K562 (cell line): ENCODE results near the gene DUSP3. TPM values are rescaled to one million over a fixed set of nuclear protein-coding genes. Genes with fewer than 3 reads are reported as not detected.
A peak's percentile ranks its signal among the peaks of the same experiment; 100 is the strongest.

Source experiments
- ATAC-seq: fragments of 200-7000 bp; cut with Tn5 transposase; 3 replicates; pipeline ENCODE4 v1.9.1; 2020; ENCODE audit warnings: moderate library complexity
- BruUV-seq: library from RNA; stranded (reverse); fragments of 400-500 nt; replicated peaks from 2 replicates; lab custom pipeline; 2021; lab: Mats Ljungman, UMichigan
- CTCF ChIA-PET: fragments of 300-600 bp; formaldehyde crosslinking; extraction: SDS; loops from one replicate; lab custom pipeline; 2021; ENCODE audit warnings: low intra/inter-chr PET ratio; lab: Yijun Ruan, JAX
- POLR2A ChIA-PET: fragments of 300-600, 350-650 bp; sonication (Branson Sonifier 250); formaldehyde crosslinking; extraction: SDS; loops from one replicate; lab custom pipeline; 2021; ENCODE audit warnings: antibody characterized with exemption, inconsistent platforms; lab: Yijun Ruan, JAX
- DNase-seq, 4 experiments: peaks; one replicate each; pipeline versions ENCODE4 v3.0.0 to v3.0.0-alpha.2; 2011 to 2018; ENCODE audit warnings: low spot score in 3 of 4, mixed read lengths in 3 of 4; ENCODE audit errors: extremely low read depth in 1 of 4
- FAIRE-seq: peaks from 2 replicates; lab custom pipeline; 2011; peaks lifted over from hg19 to GRCh38; lab: Jason Lieb, UNC
- H2AFZ ChIP-seq: 2 replicates; pipeline ENCODE4 v1.6.0; 2011; ENCODE audit warnings: low read depth, low read length, control low read depth, inconsistent platforms
- H3K27ac ChIP-seq: fragments of 200-600 bp; 3 replicates; pipeline ENCODE4 v1.8.0; 2011; ENCODE audit warnings: low read depth, mild to moderate bottlenecking, control low read depth, inconsistent platforms, low read length, moderate library complexity, mixed read lengths; ENCODE audit errors: extremely low read depth
- H3K27me3 ChIP-seq, 2 experiments: fragments of 300-600 bp in 1 of 2; 2 replicates in 1 of 2; 3 replicates in 1 of 2; pipeline versions ENCODE4 v1.6.0 to v1.8.0; 2011; ENCODE audit warnings: inconsistent platforms in 2 of 2, low read length in 2 of 2, mild to moderate bottlenecking in 1 of 2, mixed read lengths in 1 of 2, moderate library complexity in 1 of 2; ENCODE audit not compliant: control insufficient read depth in 2 of 2, insufficient read depth in 2 of 2
- H3K36me3 ChIP-seq: fragments of 300-600 bp; 3 replicates; pipeline ENCODE4 v1.8.0; 2011; ENCODE audit warnings: mild to moderate bottlenecking, low read length, inconsistent platforms; ENCODE audit not compliant: control insufficient read depth, insufficient read depth
- H3K4me1 ChIP-seq, 2 experiments: fragments of 200-600 bp in 1 of 2; replicated peaks in 1 of 2; 2 replicates in 1 of 2; 3 replicates in 1 of 2; pipeline versions ENCODE4 v1.5.1 to v1.8.0; 2011; ENCODE audit warnings: inconsistent platforms in 2 of 2, low read length in 2 of 2, mild to moderate bottlenecking in 1 of 2, mixed read lengths in 1 of 2, moderate library complexity in 1 of 2; ENCODE audit not compliant: control insufficient read depth in 2 of 2, insufficient read depth in 2 of 2
- H3K4me2 ChIP-seq: 2 replicates; pipeline ENCODE4 v1.6.1; 2011; ENCODE audit warnings: low read length, control low read depth, inconsistent platforms, mixed read lengths; ENCODE audit not compliant: insufficient read depth
- H3K4me3 ChIP-seq: fragments of 200-600 bp; sonication (generic), shearing (Covaris generic); 2 replicates; pipeline ENCODE4 v1.5.1; 2016; ENCODE audit warnings: control low read depth, inconsistent platforms
- H3K79me2 ChIP-seq: fragments of 200-600 bp; 3 replicates; pipeline ENCODE4 v1.8.0; 2011; ENCODE audit warnings: low read length, inconsistent platforms; ENCODE audit not compliant: control insufficient read depth, insufficient read depth
- H3K9ac ChIP-seq, 2 experiments: 2 replicates each; pipeline versions ENCODE4 v1.6.0 to v1.6.1; 2011; ENCODE audit warnings: low read depth in 2 of 2, low read length in 2 of 2, control low read depth in 1 of 2, inconsistent platforms in 1 of 2, mild to moderate bottlenecking in 1 of 2, mixed read lengths in 1 of 2; ENCODE audit not compliant: insufficient read depth in 1 of 2
- H3K9me1 ChIP-seq: one replicate; pipeline ENCODE4 v1.6.0; 2011; ENCODE audit warnings: inconsistent platforms, mild to moderate bottlenecking, low read length, moderate library complexity; ENCODE audit not compliant: control insufficient read depth, insufficient read depth
- H3K9me3 ChIP-seq: replicated peaks from 2 replicates; pipeline ENCODE4 v1.5.1; 2011; ENCODE audit warnings: low read depth, low read length, inconsistent platforms; ENCODE audit not compliant: control insufficient read depth, insufficient read depth
- H4K20me1 ChIP-seq: replicated peaks from 2 replicates; pipeline ENCODE4 v1.6.1; 2011; ENCODE audit warnings: low read length, inconsistent platforms, mixed read lengths; ENCODE audit not compliant: control insufficient read depth, insufficient read depth
- MAFG ChIP-seq: fragments of 450-650 bp; conservative IDR thresholded peaks from 2 replicates; pipeline ENCODE4 v1.6.1; 2016; ENCODE audit warnings: missing genetic modification characterization, missing compliant biosample characterization
- MAFK ChIP-seq: IDR thresholded peaks from 2 replicates; pipeline ENCODE4 v1.6.1; 2011; ENCODE audit warnings: low read length, improper control_type of control experiment
- OTX1 ChIP-seq: fragments of 450-650 bp; formaldehyde crosslinking; IDR thresholded peaks from 2 replicates; pipeline ENCODE4 v1.4.0; 2022; ENCODE audit warnings: mild to moderate bottlenecking
- PHF21A ChIP-seq: fragments of 450-650 bp; IDR thresholded peaks from 2 replicates; pipeline ENCODE4 v1.6.1; 2017; ENCODE audit warnings: low read depth, borderline replicate concordance
- RHOXF2B ChIP-seq: fragments of 250-450 bp; sonication (Bioruptor Pico); conservative IDR thresholded peaks from 2 replicates; pipeline ENCODE4 v1.5.1; 2021
- ZNF699 ChIP-seq: fragments of 250-450 bp; sonication (Bioruptor Pico); IDR thresholded peaks from 2 replicates; pipeline ENCODE4 v1.8.0; 2021; ENCODE audit warnings: mild to moderate bottlenecking, moderate library complexity; ENCODE audit not compliant: insufficient replicate concordance
- WGBS: fragments of 100-300 bp; shearing (Covaris generic); methylation state at CpG from one replicate; pipeline ENCODE4 v1.1.6; 2016; ENCODE audit warnings: low coverage, mixed read lengths; ENCODE audit not compliant: insufficient coverage; ENCODE audit errors: missing lambda C conversion rate; 5-methylcytosine and 5-hydroxymethylcytosine counted together
- in situ Hi-C: fragments of 300-500 bp; cut with MboI; formaldehyde crosslinking; loops from 4 replicates; pipeline ENCODE4 v1.15.0; 2018; ENCODE audit warnings: inconsistent platforms, mixed read lengths
- intact Hi-C: fragments of 100-400 bp; cut with micrococcal nuclease; formaldehyde crosslinking; loops from 2 replicates; pipeline ENCODE4 v1.14.2; 2022
- polyA plus RNA-seq, 8 experiments: library from polyadenylated mRNA; depleted of rRNA in 4 of 8; stranded (reverse) in 5 of 8; unstranded in 3 of 8; fragments of >200 nt; fragmentation: Nextera tagmentation in 2 of 8; fragmentation: Illumina TruSeq in 1 of 8; extraction: Ambion mirVana in 2 of 8; extraction: Trizol in 1 of 8; gene quantifications; 2 replicates each; pipeline versions ENCODE4 v1.2.1 to v1.2.3, GENCODE V29; 2011 to 2014; ENCODE audit warnings: inconsistent platforms in 1 of 8, missing spikeins in 1 of 8
- total RNA-seq, 7 experiments: library from RNA; depleted of rRNA in 6 of 7; stranded (reverse); fragments of >200 nt in 6 of 7; fragmentation: Illumina TruSeq in 2 of 7; extraction: Trizol in 2 of 7; gene quantifications; 2 replicates each; pipeline versions ENCODE4 v1.2.1 to v1.2.3, GENCODE V29; 2011 to 2021; ENCODE audit warnings: low replicate concordance in 1 of 7
- TF ChIP-seq, protein P1 (sequence below): fragments of 450-650 bp; formaldehyde crosslinking; IDR thresholded peaks from 2 replicates; pipeline ENCODE4 v1.4.0; 2020; ENCODE audit warnings: mild to moderate bottlenecking, mixed read lengths
- TF ChIP-seq, protein P2 (sequence below), 2 experiments: fragments of 450-650 bp in 1 of 2; sonication (generic) in 1 of 2; formaldehyde crosslinking in 1 of 2; IDR thresholded peaks in 1 of 2; conservative IDR thresholded peaks in 1 of 2; 2 replicates each; pipeline versions ENCODE4 v1.6.1 to v1.8.1; 2016 to 2023; ENCODE audit warnings: mild to moderate bottlenecking in 2 of 2, moderate library complexity in 2 of 2, inconsistent platforms in 1 of 2, missing genetic modification reagents in 1 of 2

DUSP3 gene
- total and polyA plus RNA-seq, 9 of the 15 experiments (the other 6 are each of a cell fraction or from before 2014, with no cell fraction given): 4.1 to 19.8 (median 12.3) TPM

DNA sequence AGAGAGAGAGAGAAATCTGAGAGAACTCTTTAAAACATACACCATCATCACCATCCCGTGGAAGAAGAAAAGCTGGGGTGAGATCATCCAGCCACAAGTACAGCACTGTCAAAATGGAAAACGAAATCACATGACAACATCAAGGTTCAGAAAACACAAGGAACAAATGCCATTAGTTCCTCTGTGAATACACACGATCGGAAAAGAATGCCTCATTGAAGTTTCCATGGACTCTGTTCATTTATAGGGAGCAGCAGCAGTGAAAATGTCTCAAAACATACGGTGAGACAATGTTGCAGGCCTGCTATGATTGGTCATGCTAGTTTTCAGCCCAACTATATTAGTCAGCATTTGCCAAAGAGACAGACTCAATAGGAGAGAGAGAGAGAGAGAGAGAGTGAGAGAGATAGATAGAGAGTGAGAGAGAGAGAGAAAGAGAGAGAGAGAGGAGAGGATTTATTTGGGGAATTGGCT is 5.9 kb upstream of the DUSP3 start:
- no peak overlapping the region for H3K9ac ChIP-seq
- no peak overlapping the region for H3K4me2 ChIP-seq
- H3K9me1 ChIP-seq: no peaks in the 10 kb centered on the region
- intact Hi-C loops: no loop called here
- no peak overlapping the region for H3K27ac ChIP-seq
- 3% methylated on average over 5 of the region's 5 CpGs for WGBS
- POLR2A ChIA-PET: no interaction called here
- BruUV-seq: no TSS peak
- peaks cover 34 to 43% of the 10 kb centered on the region in 2 experiments for H3K27me3 ChIP-seq
- no peaks in the 10 kb centered on the region for H3K9me3 ChIP-seq
- H3K36me3 ChIP-seq: no peaks in the 10 kb centered on the region
- FAIRE-seq (no peak), ATAC-seq (no peak), DNase-seq (no peak)
- CTCF ChIA-PET: no interaction called here
- H3K79me2 ChIP-seq: no peaks in the 10 kb centered on the region
- in situ Hi-C loops: no loop called here
- TF ChIP-seq MAFG (tag) (0 out of 2 replicates have a peak, but pooled peaks have one; percentile 29), PHF21A (0 out of 2 replicates have a peak, but pooled peaks have one; percentile 34), ZNF699 (CRISPR knock-in tag) (no peak), RHOXF2B (no peak), OTX1 (CRISPR knock-in tag) (0 out of 2 replicates have a peak, but pooled peaks have one; percentile 11), MAFK (0 out of 2 replicates have a peak, but pooled peaks have one; percentile 6)
- TF ChIP-seq, protein P1, sequence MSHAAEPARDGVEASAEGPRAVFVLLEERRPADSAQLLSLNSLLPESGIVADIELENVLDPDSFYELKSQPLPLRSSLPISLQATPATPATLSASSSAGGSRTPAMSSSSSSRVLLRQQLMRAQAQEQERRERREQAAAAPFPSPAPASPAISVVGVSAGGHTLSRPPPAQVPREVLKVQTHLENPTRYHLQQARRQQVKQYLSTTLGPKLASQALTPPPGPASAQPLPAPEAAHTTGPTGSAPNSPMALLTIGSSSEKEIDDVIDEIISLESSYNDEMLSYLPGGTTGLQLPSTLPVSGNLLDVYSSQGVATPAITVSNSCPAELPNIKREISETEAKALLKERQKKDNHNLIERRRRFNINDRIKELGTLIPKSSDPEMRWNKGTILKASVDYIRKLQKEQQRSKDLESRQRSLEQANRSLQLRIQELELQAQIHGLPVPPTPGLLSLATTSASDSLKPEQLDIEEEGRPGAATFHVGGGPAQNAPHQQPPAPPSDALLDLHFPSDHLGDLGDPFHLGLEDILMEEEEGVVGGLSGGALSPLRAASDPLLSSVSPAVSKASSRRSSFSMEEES (CRISPR knock-in tag): peak; percentile 23; the same call in 1 of the 2 replicates
- TF ChIP-seq, protein P2, sequence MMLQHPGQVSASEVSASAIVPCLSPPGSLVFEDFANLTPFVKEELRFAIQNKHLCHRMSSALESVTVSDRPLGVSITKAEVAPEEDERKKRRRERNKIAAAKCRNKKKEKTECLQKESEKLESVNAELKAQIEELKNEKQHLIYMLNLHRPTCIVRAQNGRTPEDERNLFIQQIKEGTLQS (IDR thresholded peaks at IDR 0.05): peak; percentile 33; the same call in 1 of the 2 replicates
- TF ChIP-seq, protein P2 (CRISPR knock-in tag; conservative IDR thresholded peaks at IDR 0.05): no peak
- TF ChIP-seq, all 486 proteins: peak for 6
- peaks cover 0 to 2% of the 10 kb centered on the region in 2 experiments; a peak in 2 of 5 replicates for H3K4me1 ChIP-seq
- H2AFZ ChIP-seq: no peak overlapping the region; the same call in 1 of the 2 replicates
- H3K4me3 ChIP-seq: no peak overlapping the region
- H4K20me1 ChIP-seq: no peaks in the 10 kb centered on the region
